Measurements from ENCODE around the gene SERPINA12. TPM values are rescaled to one million over a fixed set of nuclear protein-coding genes. Genes with fewer than 3 reads are reported as not detected.

Gene SERPINA12
- total RNA-seq, 1 donor from 2014 or later, result 8.6 TPM

GRCh38 chr14:94455928-94456327 lies 53.3 kb downstream of the SERPINA12 start:
- intact Hi-C loops (cut with DNase I), result no loop called here
- no peak for DNase-seq (ENCODE audit: extremely low spot score in 2 of 2)
- TF ChIP-seq CTCF (IDR thresholded peaks at IDR 0.05), result no peak
- no peak for TF ChIP-seq POLR2AphosphoS5 (IDR thresholded peaks at IDR 0.05; ENCODE audit: insufficient read depth in 1 of 2, low read depth in 1 of 2)
- no peak for TF ChIP-seq POLR2A (IDR thresholded peaks at IDR 0.05)
- Histone ChIP-seq H3K27ac (no peak overlapping the region), H3K27me3 (no peaks in the 10 kb centered on the region), H3K9me3 (no peaks in the 10 kb centered on the region), H3K36me3 (no peaks in the 10 kb centered on the region), H3K4me3 (no peak overlapping the region), H3K4me1 (no peaks in the 10 kb centered on the region)

- peaks cover 6% of the 10 kb centered on the region for H3K4me1 ChIP-seq
- no peak overlapping the region for H3K27ac ChIP-seq
- no peaks in the 10 kb centered on the region for H3K27me3 ChIP-seq
- H3K4me3 ChIP-seq, result no peak overlapping the region
- H3K9me3 ChIP-seq, result no peaks in the 10 kb centered on the region
- TF ChIP-seq CTCF (IDR thresholded peaks at IDR 0.05) (no peak), POLR2AphosphoS5 (IDR thresholded peaks at IDR 0.05; ENCODE audit: insufficient read depth in 1 of 2, low read depth in 1 of 2) (no peak), POLR2A (IDR thresholded peaks at IDR 0.05) (no peak)
- intact Hi-C loops (cut with DNase I), result no loop called here
- H3K36me3 ChIP-seq, result no peaks in the 10 kb centered on the region
- peak in 1 of 2 donors; percentile 44 for DNase-seq (ENCODE audit: extremely low spot score in 2 of 2)
Observed at GRCh38 chr14:94451826-94452225, 57.4 kb downstream of the SERPINA12 start.

DNA sequence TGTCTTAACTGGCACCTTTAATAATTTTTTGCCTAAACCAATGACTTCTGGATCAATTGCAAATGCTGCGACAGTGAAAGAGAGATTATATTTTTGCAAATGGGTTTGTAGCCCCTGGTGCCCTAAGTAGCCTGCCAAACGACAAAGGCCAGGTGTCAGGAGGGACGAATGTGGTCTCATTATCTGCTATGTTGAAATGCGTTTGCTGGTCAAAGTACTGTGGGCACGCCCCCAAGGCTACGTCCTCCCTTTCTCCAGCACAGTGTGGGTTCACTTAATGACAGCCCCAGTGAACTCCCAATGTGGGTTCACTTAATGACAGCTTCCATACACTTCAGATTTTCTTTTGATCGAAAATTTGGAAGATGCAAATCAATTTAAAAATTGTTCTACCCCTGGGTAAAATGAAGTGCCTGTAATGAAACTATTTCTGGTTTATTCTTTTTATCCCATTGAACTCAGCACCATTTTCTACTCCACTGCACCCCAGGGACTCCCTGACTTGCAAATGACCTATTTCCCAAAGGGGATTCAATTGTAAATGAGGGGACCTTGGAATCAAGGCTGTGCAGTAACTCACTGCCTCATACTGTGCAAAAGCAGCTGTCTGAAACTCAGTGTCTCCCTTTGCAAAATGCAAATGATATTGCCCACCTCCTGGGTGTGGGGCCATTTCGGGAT lies 58.0 kb downstream of the SERPINA12 start:
- intact Hi-C loops (cut with DNase I), result no loop called here
- Histone ChIP-seq H3K36me3 (no peaks in the 10 kb centered on the region), H3K4me1 (peaks cover 6% of the 10 kb centered on the region), H3K9me3 (no peaks in the 10 kb centered on the region), H3K27ac (no peak overlapping the region), H3K4me3 (no peak overlapping the region), H3K27me3 (no peaks in the 10 kb centered on the region)
- TF ChIP-seq CTCF (IDR thresholded peaks at IDR 0.05) (no peak), POLR2AphosphoS5 (IDR thresholded peaks at IDR 0.05; ENCODE audit: insufficient read depth in 1 of 2, low read depth in 1 of 2) (no peak), POLR2A (IDR thresholded peaks at IDR 0.05) (no peak)
- DNase-seq (ENCODE audit: extremely low spot score in 2 of 2), result peak; percentile 9 to 29

- H3K27ac ChIP-seq, result no peak overlapping the region
- intact Hi-C loops (cut with DNase I), result no loop called here
- DNase-seq (ENCODE audit: extremely low spot score in 2 of 2), result peak; percentile 14 to 56
Observed at GRCh38 chr14:94450722-94451090, 58.6 kb downstream of the SERPINA12 start.

More at GRCh38 chr14:94450722-94451090, 58.6 kb downstream of the SERPINA12 start:
- TF ChIP-seq POLR2A (IDR thresholded peaks at IDR 0.05) (no peak), CTCF (IDR thresholded peaks at IDR 0.05) (no peak), POLR2AphosphoS5 (IDR thresholded peaks at IDR 0.05; ENCODE audit: insufficient read depth in 1 of 2, low read depth in 1 of 2) (no peak)
- Histone ChIP-seq H3K27me3 (no peaks in the 10 kb centered on the region), H3K36me3 (no peaks in the 10 kb centered on the region), H3K4me1 (peaks cover 6% of the 10 kb centered on the region), H3K4me3 (no peak overlapping the region), H3K9me3 (no peaks in the 10 kb centered on the region)

Data from vagina (tissue), 2 donors.